OCI-LY1 (cell line): ENCODE measurements around the gene RASAL3.

ENCODE experiments used
- H2AFZ ChIP-seq: fragments of 200-600 bp; sonication (generic), shearing (Covaris generic); 2 replicates; pipeline ENCODE4 v1.6.0; 2014; ENCODE audit warnings: antibody characterized with exemption, mild to moderate bottlenecking, low read length
- H3F3A ChIP-seq: fragments of 200-600 bp; sonication (generic), shearing (Covaris generic); 2 replicates; pipeline ENCODE4 v1.6.0; 2014; ENCODE audit warnings: mild to moderate bottlenecking, antibody characterized with exemption, low read length, moderate library complexity; ENCODE audit not compliant: insufficient read depth
- H3K27ac ChIP-seq: fragments of 200-600 bp; sonication (generic); 2 replicates; pipeline ENCODE4 v1.5.1; 2014; ENCODE audit warnings: low read length, mixed run types, mild to moderate bottlenecking, low read depth; ENCODE audit not compliant: poor library complexity, severe bottlenecking
- H3K27me3 ChIP-seq: fragments of 200-600 bp; sonication (generic); 2 replicates; pipeline ENCODE4 v1.6.0; 2014; ENCODE audit warnings: antibody characterized with exemption, mild to moderate bottlenecking, low read length, moderate library complexity; ENCODE audit not compliant: insufficient read depth
- H3K36me3 ChIP-seq: fragments of 200-600 bp; sonication (generic); 2 replicates; pipeline ENCODE4 v1.6.1; 2014; ENCODE audit warnings: mild to moderate bottlenecking, antibody characterized with exemption, low read length, moderate library complexity, mixed read lengths; ENCODE audit not compliant: insufficient read depth
- H3K4me1 ChIP-seq: fragments of 200-600 bp; sonication (generic); 2 replicates; pipeline ENCODE4 v1.5.1; 2014; ENCODE audit warnings: mild to moderate bottlenecking, low read length, moderate library complexity; ENCODE audit not compliant: insufficient read depth, severe bottlenecking
- H3K4me2 ChIP-seq: fragments of 200-600 bp; sonication (generic), shearing (Covaris generic); 2 replicates; pipeline ENCODE4 v1.6.1; 2014; ENCODE audit warnings: low read length
- H3K4me3 ChIP-seq: fragments of 200-600 bp; sonication (generic); 2 replicates; pipeline ENCODE4 v1.5.1; 2014; ENCODE audit warnings: low read length, low read depth, mild to moderate bottlenecking, mixed read lengths; ENCODE audit not compliant: poor library complexity, severe bottlenecking
- H3K79me2 ChIP-seq: fragments of 200-600 bp; shearing (Covaris generic); 2 replicates; pipeline ENCODE4 v1.6.1; 2016; ENCODE audit warnings: mixed run types, low read length, mixed read lengths; ENCODE audit not compliant: insufficient read depth
- H3K9ac ChIP-seq: fragments of 200-600 bp; sonication (generic), shearing (Covaris generic); 2 replicates; pipeline ENCODE4 v1.6.1; 2014; ENCODE audit warnings: mild to moderate bottlenecking, low read length, mixed read lengths
- H3K9me2 ChIP-seq: fragments of 200-600 bp; sonication (generic), shearing (Covaris generic); 2 replicates; pipeline ENCODE4 v1.6.1; 2014; ENCODE audit warnings: low read depth, mild to moderate bottlenecking, low read length, mixed read lengths
- H3K9me3 ChIP-seq: fragments of 200-600 bp; shearing (Covaris generic); 2 replicates; pipeline ENCODE4 v1.6.1; 2014; ENCODE audit warnings: low read length, mixed read lengths
- H4K20me1 ChIP-seq: fragments of 200-600 bp; sonication (generic), shearing (Covaris generic); 2 replicates; pipeline ENCODE4 v1.6.0; 2016; ENCODE audit warnings: mild to moderate bottlenecking, low read length; ENCODE audit not compliant: insufficient read depth
- CTCF ChIP-seq: fragments of 200-600 bp; sonication (generic), shearing (Covaris generic); IDR thresholded peaks from 2 replicates; pipeline ENCODE4 v1.5.1; 2017; ENCODE audit warnings: mild to moderate bottlenecking, antibody characterized with exemption, low read length, moderate library complexity, mixed read lengths
- EZH2 ChIP-seq: fragments of 200-600 bp; sonication (generic), shearing (Covaris generic); IDR thresholded peaks from 2 replicates; pipeline ENCODE4 v1.8.0; 2017; ENCODE audit warnings: borderline replicate concordance, mixed run types, mild to moderate bottlenecking, antibody characterized with exemption, low read length, moderate library complexity, mixed read lengths

Gene RASAL3

GRCh38 chr19:15422296-15423075 lies 41.9 kb downstream of the RASAL3 start:
- Histone ChIP-seq H3K79me2 (peaks cover 11% of the 10 kb centered on the region), H3K27ac (no peak overlapping the region), H2AFZ (no peak overlapping the region), H3K36me3 (peaks cover 59% of the 10 kb centered on the region), H3K27me3 (no peaks in the 10 kb centered on the region), H3K9ac (no peak overlapping the region), H3F3A (no peaks in the 10 kb centered on the region), H3K4me3 (no peak overlapping the region), H3K9me3 (no peaks in the 10 kb centered on the region), H4K20me1 (no peaks in the 10 kb centered on the region), H3K4me2 (no peak overlapping the region), H3K9me2 (no peaks in the 10 kb centered on the region), H3K4me1 (peaks cover 16% of the 10 kb centered on the region)
- TF ChIP-seq EZH2 = no peak
- no peak for TF ChIP-seq CTCF

DNA sequence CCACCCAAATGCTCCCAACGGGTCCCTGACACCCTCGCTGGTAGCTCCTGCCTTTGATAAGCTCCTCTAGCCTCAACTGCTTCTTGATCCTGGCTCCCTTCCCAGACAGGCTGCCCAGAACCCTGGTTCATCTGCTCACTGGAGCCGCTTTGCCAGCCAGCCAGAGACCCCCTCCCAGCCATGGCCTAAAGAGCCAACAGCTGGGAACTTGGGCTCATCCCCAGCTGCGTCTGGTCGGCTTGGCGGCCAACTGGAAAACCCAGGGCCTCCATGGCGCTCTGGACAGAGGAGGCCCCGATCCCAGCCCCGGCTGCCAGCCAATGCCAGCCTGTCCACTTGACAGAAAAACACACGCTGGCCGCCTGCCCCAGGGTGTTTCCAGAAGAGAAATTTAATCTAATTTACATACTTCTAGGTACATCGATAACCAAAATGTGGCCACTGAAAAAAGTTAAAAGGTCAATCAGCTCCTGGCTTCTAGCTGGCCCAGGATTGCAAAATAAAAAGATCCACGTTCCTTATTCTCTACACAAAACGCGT lies 42.6 kb downstream of the RASAL3 start:
- Histone ChIP-seq H3K36me3 (peaks cover 58% of the 10 kb centered on the region), H4K20me1 (no peaks in the 10 kb centered on the region), H3K9me3 (no peaks in the 10 kb centered on the region), H3K27ac (no peak overlapping the region), H3F3A (no peaks in the 10 kb centered on the region), H3K4me2 (no peak overlapping the region), H3K27me3 (no peaks in the 10 kb centered on the region), H3K4me1 (peaks cover 23% of the 10 kb centered on the region), H3K9me2 (no peaks in the 10 kb centered on the region), H3K79me2 (peaks cover 18% of the 10 kb centered on the region), H3K9ac (no peak overlapping the region), H3K4me3 (no peak overlapping the region), H2AFZ (no peak overlapping the region)
- TF ChIP-seq CTCF (no peak), EZH2 (no peak)

- Histone ChIP-seq H3F3A (no peaks in the 10 kb centered on the region), H4K20me1 (no peaks in the 10 kb centered on the region), H3K9me2 (no peaks in the 10 kb centered on the region), H3K9ac (no peak overlapping the region), H3K9me3 (no peaks in the 10 kb centered on the region), H3K27me3 (no peaks in the 10 kb centered on the region), H2AFZ (no peak overlapping the region), H3K4me2 (no peak overlapping the region), H3K36me3 (peaks cover 58% of the 10 kb centered on the region), H3K4me3 (no peak overlapping the region), H3K79me2 (peaks cover 24% of the 10 kb centered on the region), H3K27ac (no peak overlapping the region), H3K4me1 (peaks cover 28% of the 10 kb centered on the region)
- TF ChIP-seq CTCF (no peak), EZH2 (no peak)
These were observed 43.1 kb downstream of the RASAL3 start for GRCh38 chr19:15421136-15421695.
